DOHH2 (cell line): ENCODE measurements around the gene CDCP1.

ENCODE experiments used
- H3F3A ChIP-seq: fragments of 200-600 bp; sonication (generic), shearing (Covaris generic); 2 replicates; pipeline ENCODE4 v1.6.0; 2016; ENCODE audit warnings: antibody characterized with exemption, mild to moderate bottlenecking; ENCODE audit not compliant: control insufficient read depth, insufficient read depth
- H3K27ac ChIP-seq: fragments of 200-600 bp; sonication (generic); 2 replicates; pipeline ENCODE4 v1.5.1; 2014; ENCODE audit warnings: low read depth, mild to moderate bottlenecking, low read length, moderate library complexity
- H3K27me3 ChIP-seq: fragments of 200-600 bp; sonication (generic); 2 replicates; pipeline ENCODE4 v1.6.1; 2014; ENCODE audit warnings: mild to moderate bottlenecking, low read length, mixed read lengths; ENCODE audit not compliant: control insufficient read depth
- H3K36me3 ChIP-seq: fragments of 200-600 bp; sonication (generic); 2 replicates; pipeline ENCODE4 v1.6.1; 2014; ENCODE audit warnings: mild to moderate bottlenecking, low read length, moderate library complexity, mixed read lengths; ENCODE audit not compliant: control insufficient read depth
- H3K4me1 ChIP-seq: fragments of 200-600 bp; sonication (generic); 2 replicates; pipeline ENCODE4 v1.6.1; 2014; ENCODE audit warnings: mild to moderate bottlenecking, low read length, mixed read lengths; ENCODE audit not compliant: control insufficient read depth
- H3K4me2 ChIP-seq: fragments of 200-600 bp; sonication (generic); 2 replicates; pipeline ENCODE4 v1.6.0; 2014; ENCODE audit warnings: mild to moderate bottlenecking, low read length, moderate library complexity
- H3K4me3 ChIP-seq: fragments of 200-600 bp; sonication (generic); 2 replicates; pipeline ENCODE4 v1.5.1; 2014; ENCODE audit warnings: mild to moderate bottlenecking, low read length, mixed read lengths
- H3K79me2 ChIP-seq: fragments of 200-600 bp; sonication (generic); 2 replicates; pipeline ENCODE4 v1.6.1; 2014; ENCODE audit warnings: mild to moderate bottlenecking, low read length, mixed read lengths; ENCODE audit not compliant: control insufficient read depth
- H3K9me2 ChIP-seq: fragments of 200-600 bp; sonication (generic); replicated peaks from 2 replicates; pipeline ENCODE4 v1.6.1; 2014; ENCODE audit warnings: mild to moderate bottlenecking, low read length, mixed read lengths; ENCODE audit not compliant: control insufficient read depth
- H3K9me3 ChIP-seq: fragments of 200-600 bp; sonication (generic); 2 replicates; pipeline ENCODE4 v1.6.1; 2014; ENCODE audit warnings: antibody characterized with exemption, low read length, mixed read lengths; ENCODE audit not compliant: control insufficient read depth, insufficient read depth
- H4K20me1 ChIP-seq: fragments of 200-600 bp; sonication (generic); 2 replicates; pipeline ENCODE4 v1.6.0; 2014; ENCODE audit warnings: low read depth, mild to moderate bottlenecking, antibody characterized with exemption, low read length, moderate library complexity; ENCODE audit not compliant: control insufficient read depth, insufficient read depth
- EZH2phosphoT487 ChIP-seq: fragments of 200-600 bp; sonication (generic); IDR thresholded peaks from 2 replicates; pipeline ENCODE4 v1.6.1; 2017; ENCODE audit warnings: borderline replicate concordance, mild to moderate bottlenecking, antibody characterized with exemption, low read length, moderate library complexity, mixed read lengths
- TF ChIP-seq, protein P1 (sequence below): fragments of 200-600 bp; sonication (generic); IDR thresholded peaks from one replicate; pipeline ENCODE4 v1.5.1; 2014; ENCODE audit warnings: antibody characterized with exemption, mild to moderate bottlenecking, low read depth, low read length; ENCODE audit not compliant: poor library complexity, severe bottlenecking

CDCP1 gene

GRCh38 chr3:45100981-45101407, 45.2 kb downstream of the CDCP1 start:
- H3K4me2 ChIP-seq: no peak overlapping the region

GRCh38 chr3:45098310-45098709, 47.9 kb downstream of the CDCP1 start:
- Histone ChIP-seq H3K27me3 (no peaks in the 10 kb centered on the region), H4K20me1 (no peaks in the 10 kb centered on the region), H3K9me3 (no peaks in the 10 kb centered on the region), H3K9me2 (no peaks in the 10 kb centered on the region), H3K4me1 (no peaks in the 10 kb centered on the region), H3K36me3 (no peaks in the 10 kb centered on the region), H3K4me2 (no peak overlapping the region), H3F3A (no peaks in the 10 kb centered on the region), H3K79me2 (no peaks in the 10 kb centered on the region), H3K4me3 (no peak overlapping the region), H3K27ac (no peak overlapping the region)
- TF ChIP-seq EZH2phosphoT487: no peak
- TF ChIP-seq, protein P1, sequence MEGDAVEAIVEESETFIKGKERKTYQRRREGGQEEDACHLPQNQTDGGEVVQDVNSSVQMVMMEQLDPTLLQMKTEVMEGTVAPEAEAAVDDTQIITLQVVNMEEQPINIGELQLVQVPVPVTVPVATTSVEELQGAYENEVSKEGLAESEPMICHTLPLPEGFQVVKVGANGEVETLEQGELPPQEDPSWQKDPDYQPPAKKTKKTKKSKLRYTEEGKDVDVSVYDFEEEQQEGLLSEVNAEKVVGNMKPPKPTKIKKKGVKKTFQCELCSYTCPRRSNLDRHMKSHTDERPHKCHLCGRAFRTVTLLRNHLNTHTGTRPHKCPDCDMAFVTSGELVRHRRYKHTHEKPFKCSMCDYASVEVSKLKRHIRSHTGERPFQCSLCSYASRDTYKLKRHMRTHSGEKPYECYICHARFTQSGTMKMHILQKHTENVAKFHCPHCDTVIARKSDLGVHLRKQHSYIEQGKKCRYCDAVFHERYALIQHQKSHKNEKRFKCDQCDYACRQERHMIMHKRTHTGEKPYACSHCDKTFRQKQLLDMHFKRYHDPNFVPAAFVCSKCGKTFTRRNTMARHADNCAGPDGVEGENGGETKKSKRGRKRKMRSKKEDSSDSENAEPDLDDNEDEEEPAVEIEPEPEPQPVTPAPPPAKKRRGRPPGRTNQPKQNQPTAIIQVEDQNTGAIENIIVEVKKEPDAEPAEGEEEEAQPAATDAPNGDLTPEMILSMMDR: no peak

More at GRCh38 chr3:45100981-45101407, 45.2 kb downstream of the CDCP1 start:
- no peaks in the 10 kb centered on the region for H3K9me3 ChIP-seq
- no peak overlapping the region for H3K4me3 ChIP-seq
- H3K36me3 ChIP-seq: no peaks in the 10 kb centered on the region
- no peaks in the 10 kb centered on the region for H3K27me3 ChIP-seq
- H3F3A ChIP-seq: no peaks in the 10 kb centered on the region
- H4K20me1 ChIP-seq: no peaks in the 10 kb centered on the region
- 0 out of 2 replicates have a peak, but pooled peaks cover 3% of the 10 kb centered on the region for H3K4me1 ChIP-seq
- TF ChIP-seq, protein P1: no peak
- TF ChIP-seq EZH2phosphoT487: no peak
- no peaks in the 10 kb centered on the region for H3K9me2 ChIP-seq
- no peak overlapping the region for H3K27ac ChIP-seq
- H3K79me2 ChIP-seq: no peaks in the 10 kb centered on the region

DNA sequence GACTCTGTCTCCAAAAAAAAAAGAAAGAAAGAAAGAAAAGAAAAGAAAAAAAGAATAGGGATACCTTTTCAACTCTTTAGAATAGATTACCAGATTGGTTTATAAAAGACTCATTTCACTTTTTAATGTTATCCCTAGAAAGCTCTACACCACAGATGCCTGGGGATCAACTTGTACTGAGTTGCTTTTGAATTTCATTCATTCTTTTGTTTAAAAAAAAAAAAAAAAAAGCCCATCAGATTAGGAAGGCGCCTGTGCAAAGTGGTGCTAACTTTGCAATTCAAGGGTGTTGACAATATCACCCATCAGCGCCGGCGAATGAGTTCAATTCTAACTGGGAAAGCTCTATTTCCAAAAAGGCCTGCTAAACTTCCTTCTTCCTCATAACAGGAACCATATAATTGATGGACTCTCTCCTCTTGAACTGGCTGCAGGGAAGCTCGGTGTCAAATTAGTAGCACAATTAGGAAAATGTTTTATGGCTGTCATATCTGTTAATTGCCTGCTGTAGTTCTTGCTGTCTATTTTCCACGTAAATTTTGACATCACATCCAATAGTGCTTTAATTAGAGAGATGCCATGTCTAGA, 48.8 kb downstream of the CDCP1 start:
- Histone ChIP-seq H4K20me1 (no peaks in the 10 kb centered on the region), H3K4me3 (no peak overlapping the region), H3K79me2 (no peaks in the 10 kb centered on the region), H3K4me2 (no peak overlapping the region), H3K9me2 (no peaks in the 10 kb centered on the region), H3K27ac (no peak overlapping the region), H3K4me1 (no peaks in the 10 kb centered on the region), H3K9me3 (no peaks in the 10 kb centered on the region), H3K27me3 (no peaks in the 10 kb centered on the region), H3F3A (no peaks in the 10 kb centered on the region), H3K36me3 (no peaks in the 10 kb centered on the region)
- TF ChIP-seq EZH2phosphoT487: no peak
- TF ChIP-seq, protein P1: no peak
